ENCODE results near the gene ZNF785. TPM values are rescaled to one million over a fixed set of nuclear protein-coding genes. Genes with fewer than 3 reads are reported as not detected.

The ZNF785 gene
- total and polyA plus RNA-seq, 2 of the 13 experiments (the other 11 are each of a cell fraction or from before 2014, with no cell fraction given) = 0.01 TPM; not detected in 1

GRCh38 chr16:30534368-30535105 lies 51.0 kb downstream of the ZNF785 start, which contains the start of gene ZNF747 (continued):
- TF ChIP-seq FOSL1 (CRISPR knock-in tag; IDR thresholded peaks at IDR 0.05; ENCODE audit: borderline replicate concordance) (no peak), BORCS8-MEF2B (CRISPR knock-in tag; IDR thresholded peaks at IDR 0.05) (peak; percentile 27), PRPF4 (IDR thresholded peaks at IDR 0.05; ENCODE audit: low read depth, low read length, poor library complexity, severe bottlenecking) (no peak), NONO (IDR thresholded peaks at IDR 0.05) (no peak), NONO (CRISPR knock-in tag; conservative IDR thresholded peaks at IDR 0.05) (peak; percentile 89), HIVEP1 (CRISPR knock-in tag; IDR thresholded peaks at IDR 0.05) (peak; percentile 76), ZNF12 (CRISPR knock-in tag; IDR thresholded peaks at IDR 0.05) (no peak), FIP1L1 (IDR thresholded peaks at IDR 0.05; ENCODE audit: borderline replicate concordance, insufficient read depth, low read depth, low read length) (peak; percentile 28; the same call in 1 of the 2 replicates), SALL1 (CRISPR knock-in tag; IDR thresholded peaks at IDR 0.05) (peak; percentile 80), ZFAT (CRISPR knock-in tag; conservative IDR thresholded peaks at IDR 0.05) (no peak), ISL2 (CRISPR knock-in tag; IDR thresholded peaks at IDR 0.05) (peak; percentile 58; the same call in 1 of the 2 replicates), ZNF614 (CRISPR knock-in tag; IDR thresholded peaks at IDR 0.05; ENCODE audit: borderline replicate concordance) (peak; percentile 65), ZKSCAN8 (CRISPR knock-in tag; IDR thresholded peaks at IDR 0.05; ENCODE audit: borderline replicate concordance) (peak; percentile 33; the same call in 1 of the 2 replicates), WIZ (CRISPR knock-in tag; IDR thresholded peaks at IDR 0.05) (peak; percentile 91; the same call in 1 of the 2 replicates), PAWR (CRISPR knock-in tag; IDR thresholded peaks at IDR 0.05; ENCODE audit: borderline replicate concordance) (no peak), GFI1 (CRISPR knock-in tag; IDR thresholded peaks at IDR 0.05; ENCODE audit: borderline replicate concordance) (peak; percentile 83), ZNF326 (CRISPR knock-in tag; IDR thresholded peaks at IDR 0.05; ENCODE audit: borderline replicate concordance) (no peak), ZNF546 (CRISPR knock-in tag; conservative IDR thresholded peaks at IDR 0.05) (peak; percentile 81; the same call in 1 of the 2 replicates), HINFP (CRISPR knock-in tag; IDR thresholded peaks at IDR 0.05; ENCODE audit: low read depth) (no peak; the same call in 1 of the 2 replicates), DPF2 (CRISPR knock-in tag; IDR thresholded peaks at IDR 0.05; ENCODE audit: borderline replicate concordance, low read depth) (no peak), HOXA7 (CRISPR knock-in tag; IDR thresholded peaks at IDR 0.05) (no peak), IKZF5 (CRISPR knock-in tag; IDR thresholded peaks at IDR 0.05) (peak; percentile 67; the same call in 1 of the 2 replicates), LBX2 (CRISPR knock-in tag; IDR thresholded peaks at IDR 0.05; ENCODE audit: borderline replicate concordance) (peak; percentile 57; the same call in 1 of the 2 replicates), GABPB1 (CRISPR knock-in tag; IDR thresholded peaks at IDR 0.05) (peak; percentile 95)
- TF ChIP-seq, protein P1, sequence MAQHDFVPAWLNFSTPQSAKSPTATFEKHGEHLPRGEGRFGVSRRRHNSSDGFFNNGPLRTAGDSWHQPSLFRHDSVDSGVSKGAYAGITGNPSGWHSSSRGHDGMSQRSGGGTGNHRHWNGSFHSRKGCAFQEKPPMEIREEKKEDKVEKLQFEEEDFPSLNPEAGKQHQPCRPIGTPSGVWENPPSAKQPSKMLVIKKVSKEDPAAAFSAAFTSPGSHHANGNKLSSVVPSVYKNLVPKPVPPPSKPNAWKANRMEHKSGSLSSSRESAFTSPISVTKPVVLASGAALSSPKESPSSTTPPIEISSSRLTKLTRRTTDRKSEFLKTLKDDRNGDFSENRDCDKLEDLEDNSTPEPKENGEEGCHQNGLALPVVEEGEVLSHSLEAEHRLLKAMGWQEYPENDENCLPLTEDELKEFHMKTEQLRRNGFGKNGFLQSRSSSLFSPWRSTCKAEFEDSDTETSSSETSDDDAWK (CRISPR knock-in tag; IDR thresholded peaks at IDR 0.05) = no peak
- TF ChIP-seq, protein P2, sequence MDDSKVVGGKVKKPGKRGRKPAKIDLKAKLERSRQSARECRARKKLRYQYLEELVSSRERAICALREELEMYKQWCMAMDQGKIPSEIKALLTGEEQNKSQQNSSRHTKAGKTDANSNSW (CRISPR knock-in tag; IDR thresholded peaks at IDR 0.05; ENCODE audit: borderline replicate concordance) = peak; percentile 87; the same call in 1 of the 2 replicates
